GM11168 (cell line): ENCODE data around the gene AK1.

Experiments used
- in situ Hi-C: fragments of 300-500 bp; cut with MboI; formaldehyde crosslinking; loops from one replicate; pipeline ENCODE4 v1.12.0; 2022; ENCODE audit warnings: low sequenced_read_pairs; ENCODE audit not compliant: unreplicated experiment

AK1 gene

DNA sequence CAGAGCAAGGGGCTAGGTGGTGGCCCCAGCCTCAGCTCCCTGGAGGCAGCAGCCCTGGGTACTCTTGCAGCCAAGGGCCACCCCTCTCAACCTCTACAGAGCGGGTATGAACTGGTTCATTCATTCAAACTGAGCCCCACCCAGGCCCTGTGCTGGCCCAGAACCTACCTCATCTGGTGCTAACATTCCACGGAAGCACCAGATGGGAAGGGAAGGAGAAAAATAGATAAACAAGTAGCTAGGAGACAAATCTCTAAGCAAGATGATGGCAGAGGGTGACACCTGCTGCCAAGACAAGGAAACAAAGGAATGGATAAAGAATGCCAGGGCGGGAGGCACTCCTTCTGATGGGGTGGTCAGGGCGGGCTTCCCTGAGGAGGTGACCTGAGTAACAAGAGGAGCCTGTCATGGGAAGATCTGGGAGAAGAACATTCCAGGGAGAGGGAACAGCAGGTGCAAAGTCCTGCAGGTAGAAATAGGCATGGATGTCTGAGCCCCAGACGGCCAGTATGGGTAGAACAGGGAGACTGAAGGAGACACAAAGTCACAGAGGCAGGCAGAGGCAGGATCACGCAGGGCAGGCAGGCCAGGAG, 33.2 kb upstream of the AK1 start:
- in situ Hi-C loops = no loop called here

DNA sequence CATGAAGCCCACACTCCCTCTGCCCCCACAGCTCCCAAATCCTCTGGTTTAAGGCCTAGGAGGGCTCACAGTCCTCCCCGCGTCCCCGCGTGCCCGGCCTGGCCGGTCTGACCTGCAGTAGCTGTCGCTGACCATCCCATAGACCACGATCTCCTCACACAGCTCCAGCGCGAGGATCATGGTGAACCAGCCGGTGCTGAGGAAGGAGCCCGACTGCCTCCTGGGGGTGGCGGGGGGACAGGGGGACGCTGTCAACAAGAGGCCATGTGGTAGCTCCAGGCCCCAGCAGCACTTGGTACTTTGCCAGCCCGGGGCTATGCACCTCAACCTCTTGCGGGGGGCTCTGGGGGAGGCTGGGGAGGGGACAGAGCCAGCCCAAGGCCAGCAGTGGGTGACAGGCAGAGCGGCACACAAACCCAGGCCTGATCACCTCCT, 32.4 kb upstream of the AK1 start:
- in situ Hi-C loops = no loop called here

DNA sequence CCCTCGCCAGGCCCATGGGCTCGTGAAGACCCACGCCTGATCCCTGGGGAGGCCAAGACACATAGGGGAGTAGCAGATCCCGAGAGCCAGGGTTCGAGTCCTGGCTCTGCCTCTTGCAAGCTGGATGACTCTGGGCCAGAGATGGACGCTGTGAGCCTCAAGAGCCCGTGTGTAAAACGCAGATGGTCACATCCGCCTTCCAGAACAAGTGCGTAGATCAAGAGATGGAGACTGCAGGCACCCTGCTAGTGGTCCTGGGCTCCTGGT, 31.1 kb upstream of the AK1 start:
- in situ Hi-C loops = no loop called here

DNA sequence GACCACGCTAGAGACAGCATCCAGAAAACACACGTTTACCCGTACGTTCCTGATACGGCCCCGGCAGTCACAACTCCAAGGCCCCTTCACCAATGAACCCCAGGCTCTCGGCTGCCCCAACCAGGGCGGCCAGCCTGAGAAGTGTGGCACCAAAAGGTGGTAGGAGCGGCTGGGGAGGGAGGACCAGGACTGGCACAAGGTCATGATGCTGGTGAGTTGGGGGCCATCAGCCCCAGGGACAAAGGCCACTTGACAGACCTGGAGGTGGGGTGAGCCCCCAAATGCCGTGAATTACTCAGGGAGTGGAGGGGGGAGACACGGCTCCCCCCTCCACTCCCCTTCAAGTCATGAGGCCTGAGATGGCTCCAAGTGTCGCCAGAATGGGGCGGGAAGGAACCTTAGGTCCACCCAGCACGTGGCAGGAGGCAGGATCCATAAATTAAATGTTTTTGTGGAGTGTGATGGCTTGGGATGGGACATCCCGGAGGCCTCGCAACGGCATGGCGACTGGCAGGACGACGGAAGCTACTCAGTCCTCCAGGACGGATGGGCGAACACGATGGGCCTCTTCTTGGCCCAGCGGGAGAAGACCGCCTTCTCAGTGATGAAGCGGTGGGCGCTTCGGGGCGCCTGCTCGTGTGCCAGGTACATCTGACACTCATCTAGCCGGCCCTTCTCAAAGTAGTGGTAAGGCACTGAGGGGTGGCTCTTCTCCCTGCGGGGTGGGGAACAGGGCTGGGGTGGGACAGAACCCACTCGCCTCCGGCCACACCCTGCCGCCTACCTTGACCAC, 30.6 kb upstream of the AK1 start:
- in situ Hi-C loops = no loop called here

DNA sequence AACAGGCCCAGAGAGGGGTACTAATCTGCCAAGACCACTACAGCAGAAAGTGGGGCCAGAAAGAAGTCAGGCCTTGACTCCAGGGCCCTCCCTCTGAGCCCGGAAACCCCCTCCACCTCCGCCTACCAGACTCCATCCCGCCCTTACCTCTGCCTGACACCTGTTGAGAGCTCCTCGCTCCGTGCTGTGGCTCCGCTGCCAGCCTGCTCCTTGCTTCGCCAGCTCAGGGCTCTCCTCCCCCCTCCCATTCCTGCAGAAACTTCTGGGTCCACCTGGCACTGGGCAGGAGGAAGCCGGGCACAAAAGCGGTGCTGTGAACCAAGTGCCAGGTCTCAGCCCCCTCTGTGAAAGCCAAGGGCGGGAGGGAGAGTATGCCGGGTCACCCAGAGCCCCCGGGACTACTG, 28.3 kb upstream of the AK1 start:
- in situ Hi-C loops = no loop called here

DNA sequence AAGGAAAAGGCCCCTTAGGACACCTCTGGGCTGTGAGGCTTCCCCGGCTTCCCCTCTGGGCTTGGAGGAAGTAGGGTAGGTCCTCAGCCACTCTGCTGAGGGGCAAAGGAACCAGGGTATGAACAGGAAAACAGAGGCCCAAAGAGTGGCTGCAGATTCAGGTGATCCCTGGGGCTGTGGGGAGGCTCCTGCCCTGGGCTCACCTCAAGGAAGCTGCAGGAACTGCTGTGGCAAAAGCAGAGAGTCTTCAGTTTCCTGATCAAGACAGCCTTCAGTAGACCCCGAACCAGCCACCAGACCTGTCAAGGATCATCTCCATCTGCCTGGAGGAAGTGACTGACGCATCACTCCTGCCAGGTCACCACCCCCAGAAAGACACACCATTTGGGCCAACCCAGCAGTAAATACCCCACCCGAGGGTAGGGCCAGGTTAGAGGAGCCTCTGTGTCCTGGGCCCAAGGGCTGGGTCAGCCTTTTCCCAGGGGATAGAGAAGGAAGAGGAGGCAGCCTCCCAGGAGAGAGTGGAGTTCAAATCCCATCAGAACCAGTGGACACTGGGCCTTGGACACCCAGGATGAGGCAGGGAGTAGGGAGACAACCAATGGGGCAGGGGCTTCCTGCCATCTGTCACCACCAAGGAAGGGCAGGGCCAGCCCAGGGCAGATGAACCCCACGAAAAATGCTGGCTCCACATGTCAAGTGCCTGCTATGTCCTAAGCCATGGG, 27.7 kb upstream of the AK1 start:
- in situ Hi-C loops = no loop called here

DNA sequence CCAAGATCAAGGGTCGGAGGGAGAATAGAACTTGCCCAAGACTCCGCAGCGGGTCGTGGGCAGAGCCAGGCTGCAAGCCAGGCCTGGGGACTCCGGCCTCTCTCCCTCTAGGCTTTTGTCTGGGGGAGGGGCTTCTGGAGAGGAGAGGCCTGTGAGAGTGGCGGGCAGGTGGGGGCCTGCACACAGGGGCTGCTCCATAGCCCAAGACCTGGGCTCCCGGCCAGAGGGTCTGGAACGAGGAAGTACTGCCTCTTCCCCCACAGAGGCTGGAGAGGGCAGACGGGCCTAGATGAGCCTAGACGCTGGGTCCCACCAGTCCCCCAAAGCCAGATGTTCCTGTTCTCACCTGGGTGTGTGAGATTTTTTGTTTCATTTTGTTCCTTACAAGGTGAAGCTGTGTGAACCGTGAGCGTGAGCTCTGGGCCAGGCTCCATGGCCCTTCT, 27.1 kb upstream of the AK1 start:
- in situ Hi-C loops = no loop called here

DNA sequence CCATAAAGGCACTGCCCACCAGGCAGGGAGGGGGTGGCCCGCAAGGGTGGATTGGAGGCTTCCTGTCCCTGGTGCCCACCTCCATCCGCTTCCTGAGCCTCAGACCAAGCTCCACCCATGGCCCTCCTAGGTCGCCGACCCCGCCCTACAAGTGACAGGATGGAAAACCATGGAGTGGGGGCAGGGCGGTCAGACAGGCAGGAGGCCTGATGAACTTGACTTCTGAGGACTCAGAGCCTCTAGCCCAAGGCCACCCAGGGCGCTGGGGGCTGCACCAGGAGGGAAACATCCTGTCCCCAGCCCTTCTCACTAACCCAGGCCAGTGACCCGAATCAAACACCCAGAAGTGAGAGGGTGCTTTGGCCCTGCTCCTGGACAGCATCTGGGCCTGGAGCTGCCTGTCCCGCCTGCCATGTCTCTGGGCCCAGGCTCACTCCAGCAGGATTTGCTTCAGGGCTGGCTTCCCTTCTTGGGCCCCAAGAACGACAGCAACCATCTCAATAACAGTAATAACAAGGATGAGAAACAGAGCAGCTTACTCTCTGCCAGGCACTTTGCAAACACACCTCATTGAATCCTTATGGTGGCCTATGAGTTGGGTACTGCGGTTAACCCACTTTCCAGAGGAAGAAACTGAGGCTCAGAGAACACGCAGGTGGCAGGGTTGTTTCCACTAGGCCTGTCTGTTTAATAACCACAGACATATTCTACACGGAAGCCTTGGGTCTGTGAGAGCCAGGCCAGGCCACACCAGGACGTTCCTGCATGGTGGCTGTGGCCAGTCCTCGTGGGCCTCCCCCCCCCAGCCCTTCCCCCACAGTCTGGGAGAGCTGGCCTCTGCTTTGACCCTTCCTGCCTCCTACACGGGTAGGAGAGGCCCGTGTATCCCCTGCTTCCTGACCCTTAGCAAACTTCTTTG, 26.3 kb upstream of the AK1 start:
- in situ Hi-C loops = no loop called here

DNA sequence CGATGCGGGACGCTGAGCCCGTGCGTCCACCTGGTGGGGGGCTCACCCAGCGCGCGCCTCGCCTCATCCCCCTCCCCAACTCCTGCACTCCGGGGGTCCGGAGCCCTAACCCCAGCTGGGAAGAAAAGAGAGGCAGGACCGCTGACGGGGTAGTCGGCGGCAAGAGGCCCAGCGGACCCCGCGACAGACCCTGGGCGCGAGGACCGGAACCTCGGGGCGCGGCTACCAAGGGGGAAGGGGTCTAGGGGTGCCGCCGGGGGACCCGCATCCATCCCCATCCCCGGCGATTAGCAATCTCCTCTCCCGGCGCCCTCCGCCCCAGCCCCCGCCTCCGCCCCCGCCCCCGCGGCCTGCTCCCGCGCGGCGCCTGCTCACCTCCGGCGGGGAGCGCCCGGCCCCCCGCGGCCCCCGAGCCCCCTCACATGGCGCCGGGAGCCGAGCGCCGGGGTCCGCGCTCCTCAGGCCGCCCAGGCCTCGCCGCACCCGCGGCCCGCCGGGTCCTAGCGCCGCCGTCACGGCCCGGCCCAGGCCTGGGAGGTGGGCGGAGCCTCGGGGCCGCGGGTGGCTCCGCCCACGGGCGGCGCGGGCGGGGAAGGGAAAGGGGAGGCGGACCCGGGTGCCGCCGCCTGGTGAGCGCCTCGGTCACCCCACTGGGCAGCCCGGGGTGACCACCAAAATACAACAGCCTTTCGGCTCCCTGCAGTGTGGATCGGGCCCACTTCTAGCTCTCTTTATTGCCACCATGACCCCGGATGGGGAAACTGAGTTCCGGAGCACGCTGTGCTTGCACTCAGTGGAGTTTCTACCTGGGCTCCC, 21.9 kb upstream of the AK1 start, which contains the start of gene ST6GALNAC6:
Gene ST6GALNAC6, minus strand, starts transcription at position 476 of the 816 bp plus-strand sequence. CDS start 1,622 bp downstream, outside the sequence.
- in situ Hi-C loops = no loop called here

DNA sequence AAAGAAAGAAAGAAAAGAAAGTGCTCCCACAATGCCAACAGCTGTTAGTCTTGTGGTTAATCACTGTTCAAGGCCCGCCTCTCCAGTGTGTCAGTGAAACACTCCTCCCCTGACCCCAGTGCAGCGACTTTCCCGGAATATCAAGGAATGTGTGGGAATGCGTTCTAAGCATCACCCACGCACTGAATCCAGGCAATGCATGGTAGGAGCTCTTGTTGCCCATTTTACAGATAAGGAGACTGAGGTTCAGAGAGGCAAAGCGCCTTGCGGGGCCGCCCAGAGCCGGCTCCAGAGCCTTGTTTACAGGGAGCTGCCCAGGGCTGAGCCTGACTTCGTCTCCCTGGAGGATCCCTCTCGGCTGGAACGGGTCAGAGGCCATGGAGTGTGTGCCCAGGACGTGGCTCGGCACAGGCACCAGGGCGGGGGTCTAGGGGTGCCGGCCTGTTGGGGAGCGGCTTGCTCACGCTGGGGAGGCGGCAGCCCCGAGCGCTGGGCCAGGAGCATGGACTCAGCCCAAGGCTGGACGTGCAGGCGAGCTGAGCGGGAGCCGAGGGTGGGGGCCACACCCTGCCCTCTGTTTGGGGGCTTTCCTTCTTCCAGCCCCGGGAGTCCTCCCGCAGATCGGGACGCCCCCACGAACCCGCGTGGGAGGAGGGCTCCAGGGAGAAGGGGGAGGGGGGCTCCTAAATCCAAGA, 21.1 kb upstream of the AK1 start:
- in situ Hi-C loops = no loop called here

DNA sequence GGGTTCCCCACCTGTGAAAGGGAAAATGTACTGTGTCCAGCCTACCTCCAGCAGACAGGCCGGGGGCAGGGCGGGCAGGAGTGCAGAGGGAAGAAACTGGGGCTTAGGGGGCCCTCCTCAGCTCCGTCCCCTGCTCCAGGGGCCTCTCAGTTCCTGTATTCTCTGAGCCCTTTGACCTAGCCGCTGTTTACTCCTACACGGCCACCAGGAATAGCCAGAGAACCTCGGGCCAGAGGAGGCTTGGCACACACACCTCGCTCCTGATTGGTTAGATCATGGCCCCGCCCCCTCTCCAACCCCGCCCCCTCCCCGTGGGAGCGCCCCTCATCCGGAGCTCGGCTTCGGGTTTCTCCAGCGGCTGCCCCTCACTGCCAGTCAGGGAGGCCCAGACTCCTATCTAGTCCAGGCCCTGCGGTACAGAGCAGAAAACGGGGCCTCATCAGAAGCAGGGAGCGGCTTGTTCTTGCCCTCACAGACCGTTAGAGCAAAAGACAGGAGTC, 19.8 kb upstream of the AK1 start:
- in situ Hi-C loops = no loop called here

DNA sequence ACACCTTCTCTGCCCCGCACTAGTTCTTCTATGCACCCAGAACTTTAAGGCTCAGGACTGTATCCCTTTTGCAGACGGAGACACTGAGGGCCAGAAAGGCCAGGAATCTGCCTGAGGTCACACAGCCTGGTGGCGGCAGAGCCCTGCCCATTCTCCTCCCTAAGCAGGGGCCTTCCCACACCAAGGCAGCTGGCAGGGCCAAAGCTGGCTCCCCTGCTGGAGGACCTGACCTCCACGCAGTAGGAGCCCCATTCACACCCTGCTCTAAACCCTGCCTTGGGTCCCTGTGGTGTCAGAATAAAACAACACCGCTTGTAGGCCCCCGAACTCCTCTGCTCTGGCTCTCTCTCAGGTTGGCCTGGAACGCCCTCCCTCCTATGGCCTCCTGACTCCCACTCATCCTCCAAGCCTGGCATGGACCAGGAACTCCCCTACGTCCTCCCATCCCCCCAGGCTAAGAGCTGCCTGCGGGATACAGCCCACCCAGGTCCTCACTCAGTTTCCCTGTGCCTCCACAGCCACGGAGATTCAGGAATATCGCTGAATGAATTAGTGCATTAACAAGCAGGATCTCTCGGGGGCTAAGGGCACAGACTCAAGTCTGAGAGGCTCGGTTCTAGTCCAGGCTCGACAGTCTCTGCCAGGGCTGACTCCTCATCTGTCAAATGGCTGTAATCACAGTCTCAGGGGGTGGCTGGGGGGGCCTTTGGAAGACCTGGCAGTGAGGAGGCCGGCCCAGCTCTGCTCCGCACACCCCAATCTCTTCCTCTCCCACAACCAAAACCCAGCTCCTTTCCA, 19.1 kb upstream of the AK1 start:
- in situ Hi-C loops = no loop called here

DNA sequence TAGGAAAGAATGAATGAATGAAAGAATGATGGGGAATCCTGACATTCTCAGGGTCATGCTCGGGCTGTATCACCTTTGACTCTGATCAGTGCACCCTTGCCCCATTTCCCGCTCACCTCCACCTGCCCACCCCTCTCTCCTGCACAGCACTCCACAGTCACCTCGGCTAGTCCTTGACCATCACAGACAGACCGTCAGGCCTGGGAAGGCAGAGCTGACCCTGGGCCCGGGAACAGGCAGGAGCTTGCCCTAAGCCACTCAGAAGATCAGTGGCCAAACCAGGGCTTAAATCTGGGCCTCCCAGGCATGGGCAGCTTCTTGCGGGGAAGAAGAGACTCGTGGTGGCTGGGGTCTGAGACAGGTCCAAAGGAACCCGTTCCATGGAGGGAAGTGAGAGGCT, 18.3 kb upstream of the AK1 start:
- in situ Hi-C loops = no loop called here

DNA sequence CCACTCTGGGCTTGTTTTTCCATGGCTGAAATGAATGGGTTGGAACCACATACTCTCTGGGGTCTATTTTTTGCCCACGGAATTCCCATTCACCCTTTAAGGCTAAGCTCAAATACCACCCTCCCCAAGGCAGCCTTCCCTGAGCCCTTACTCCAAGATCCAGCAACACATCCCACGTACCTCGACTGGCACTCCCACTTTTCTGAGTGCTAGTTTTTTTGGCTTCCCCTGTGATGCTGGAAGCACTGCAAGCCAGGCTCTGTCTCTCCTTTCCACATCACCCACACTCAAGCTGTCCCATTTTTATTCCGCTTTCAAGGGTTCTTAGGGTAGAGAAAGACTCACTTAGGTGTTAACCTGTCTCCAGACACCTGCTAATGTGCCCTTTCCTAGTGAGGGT, 15.9 kb upstream of the AK1 start:
- in situ Hi-C loops = no loop called here

DNA sequence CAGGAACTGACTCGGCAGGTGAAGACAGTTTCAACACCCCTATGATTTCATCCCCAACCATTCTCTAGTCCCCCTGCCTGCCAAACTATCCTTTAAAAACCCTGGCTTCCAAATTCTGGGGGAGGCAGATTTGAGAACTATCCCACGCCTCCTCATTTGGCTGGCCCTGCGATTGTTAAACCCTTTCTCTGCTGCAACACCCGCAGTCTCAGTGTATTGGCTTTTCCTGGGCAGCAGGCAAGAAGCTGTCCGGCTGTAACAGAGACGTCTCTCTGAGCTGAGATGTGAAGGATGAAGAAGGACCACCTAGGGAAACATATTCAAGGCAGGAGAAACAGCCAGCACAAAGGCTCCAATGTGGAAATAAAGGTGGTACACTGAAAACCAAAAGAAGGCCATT, 15.4 kb upstream of the AK1 start:
- in situ Hi-C loops = no loop called here

DNA sequence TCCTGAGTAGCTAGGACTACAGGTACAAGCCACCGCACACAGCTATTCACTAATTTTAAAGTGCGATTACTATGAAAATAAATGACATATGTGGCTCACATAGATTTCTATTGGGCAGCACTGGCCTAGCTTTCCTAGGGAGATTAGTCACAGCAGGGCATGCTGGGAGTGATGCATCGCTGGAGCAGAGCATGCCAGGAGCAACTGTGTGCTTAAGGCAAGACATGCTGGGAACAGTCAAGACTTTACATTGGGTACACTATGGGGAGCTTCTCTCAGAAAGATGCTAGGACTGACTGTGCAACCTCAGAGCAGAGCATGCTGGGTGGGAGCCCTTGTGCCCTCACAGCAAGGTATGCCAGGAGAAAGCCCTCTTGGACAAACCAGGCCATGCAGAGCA, 12.6 kb upstream of the AK1 start:
- in situ Hi-C loops = no loop called here

DNA sequence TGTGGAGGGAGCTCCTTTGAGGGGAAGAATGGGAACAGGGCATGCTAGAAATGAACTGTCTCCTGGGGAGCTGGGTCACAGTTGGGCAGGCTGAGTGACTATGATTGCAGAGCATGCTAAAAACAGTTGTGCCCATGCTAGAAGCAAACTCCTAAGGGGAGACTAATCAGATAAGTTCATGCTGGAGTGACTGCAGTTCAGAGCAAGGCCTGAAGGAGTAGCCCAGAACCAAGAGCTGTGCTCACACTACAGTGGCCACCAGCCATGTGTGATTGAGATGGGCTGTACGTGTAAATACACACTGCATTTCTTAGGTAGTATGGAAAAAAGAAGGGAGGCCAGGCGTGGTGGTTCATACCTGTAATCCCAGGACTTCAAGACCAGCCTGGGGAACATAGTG, 10.3 kb upstream of the AK1 start:
- in situ Hi-C loops = no loop called here

DNA sequence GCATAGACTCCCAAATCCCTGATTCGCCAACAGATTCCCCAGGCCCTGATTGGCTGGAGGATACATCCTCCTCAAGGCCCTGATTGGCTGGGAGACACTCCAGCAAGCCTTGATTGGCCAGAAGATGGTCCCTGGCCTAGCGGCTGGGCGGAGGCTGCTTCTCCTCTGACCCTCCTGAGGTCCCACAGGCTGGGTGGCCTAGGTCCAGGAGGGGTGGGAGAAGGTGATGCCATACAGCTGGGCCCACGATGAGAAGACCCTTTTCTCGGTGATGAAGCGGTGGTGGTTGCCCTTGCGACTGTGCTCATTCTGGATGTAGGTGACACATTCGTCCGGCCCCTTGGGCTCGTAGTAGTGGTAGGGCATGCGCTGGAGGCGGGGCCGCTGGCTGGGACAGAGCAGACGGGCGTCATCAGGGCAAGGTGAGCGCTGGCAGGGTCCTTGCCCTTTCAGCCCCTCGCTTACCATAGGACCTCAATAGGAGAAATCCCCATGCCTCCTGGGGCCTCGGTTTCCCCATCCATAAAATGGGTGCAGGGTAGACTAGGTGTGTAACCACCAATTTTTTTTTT, 9.0 kb upstream of the AK1 start:
- in situ Hi-C loops = no loop called here
